HS-5 (cell line): ENCODE results near the gene ZFAND2A.
"Not testable (repeated sequence)": the region's sequence is repeated elsewhere in the genome, so short reads cannot be mapped to it uniquely, and the experiment has no call there.

ENCODE experiments used
- DNase-seq: peaks from one replicate; pipeline ENCODE4 v3.0.0-alpha.2; 2012; ENCODE audit warnings: low read depth

The ZFAND2A gene

GRCh38 chr7:1159891-1160669 is at the start of gene ZFAND2A:
TSS of gene ZFAND2A (minus strand) at chr7:1160196. CDS start at chr7:1158212, 1,984 bp downstream.
- peak; percentile 74 for DNase-seq

DNA sequence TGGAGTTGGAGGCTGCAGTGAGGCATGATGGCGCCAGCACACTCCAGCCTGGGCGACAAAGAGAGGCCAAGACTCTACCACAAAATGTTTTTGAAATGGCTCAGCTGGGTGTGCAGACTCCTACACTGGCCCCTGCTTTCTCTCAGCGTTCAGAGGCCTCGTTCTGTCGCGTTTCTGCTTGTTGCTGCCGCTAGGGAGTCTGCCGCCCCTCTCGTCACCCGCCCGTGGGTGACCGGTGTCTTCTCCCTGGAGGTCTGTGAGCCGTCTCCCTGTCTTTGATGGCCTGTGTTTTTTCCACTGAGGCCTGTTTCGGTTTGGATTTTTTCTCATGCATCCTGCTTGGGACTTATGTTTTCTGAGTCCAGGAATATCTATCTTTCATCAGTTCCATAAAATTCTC is 49.1 kb upstream of the ZFAND2A start:
- no peak for DNase-seq

- DNase-seq: not testable (repeated sequence)
Observed at GRCh38 chr7:1205742-1206141, 45.7 kb upstream of the ZFAND2A start.

DNA sequence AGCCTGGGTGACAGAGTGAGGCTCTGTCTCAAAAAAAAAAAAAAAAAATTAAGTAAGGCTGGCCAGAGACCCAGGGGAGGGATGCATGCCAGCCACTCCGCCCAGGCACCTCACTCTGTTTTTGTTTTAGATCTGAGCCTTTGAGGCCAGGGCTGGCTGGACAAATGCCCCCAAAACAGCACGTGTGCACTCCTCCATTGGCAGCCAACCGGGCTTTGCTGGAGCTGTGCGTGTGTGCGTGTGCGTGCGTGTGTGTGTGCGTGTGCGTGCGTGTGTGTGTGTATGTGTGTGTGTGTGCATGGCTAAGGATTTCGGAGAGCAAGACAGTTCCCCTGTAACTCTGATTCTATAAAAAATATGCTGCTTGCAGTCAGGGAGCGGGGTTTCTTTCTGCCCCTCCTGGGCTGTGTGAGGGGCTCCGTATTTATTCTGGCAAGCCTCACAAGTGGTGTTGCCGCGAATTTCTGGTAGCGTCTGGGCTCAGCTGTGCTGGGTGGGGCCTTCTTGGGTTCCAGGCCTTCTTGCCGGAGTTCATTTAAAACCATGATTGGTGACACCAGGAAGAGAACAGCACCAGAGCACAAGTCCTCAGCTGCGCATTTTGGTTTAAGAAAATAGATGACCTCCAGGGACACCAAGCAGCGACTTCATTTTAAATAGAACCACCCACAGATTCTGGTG is 44.6 kb upstream of the ZFAND2A start:
- DNase-seq: no peak

- not testable (repeated sequence) for DNase-seq
Observed at GRCh38 chr7:1202914-1203313, 42.9 kb upstream of the ZFAND2A start.

GRCh38 chr7:1201916-1202315 is 41.9 kb upstream of the ZFAND2A start:
- no peak for DNase-seq

DNA sequence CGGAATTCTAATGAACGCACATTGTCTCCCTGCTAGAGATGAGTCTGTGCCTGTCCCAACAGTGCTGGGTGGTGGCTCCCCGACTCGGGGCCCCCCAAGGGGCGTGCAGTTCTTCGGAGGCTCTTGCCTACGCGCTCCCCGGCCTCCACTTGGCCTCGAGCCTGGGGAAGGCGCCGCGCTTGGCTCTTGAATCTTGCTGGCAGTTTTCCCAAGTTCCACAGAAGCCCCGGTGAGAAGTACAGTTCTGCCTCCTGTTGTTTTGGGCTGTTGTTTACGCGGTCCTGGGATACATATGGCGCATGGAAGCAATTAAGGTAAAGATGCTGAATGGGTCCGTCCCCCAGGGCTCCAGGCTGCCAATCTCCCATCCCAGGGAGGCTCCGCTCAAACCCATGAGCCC is 40.0 kb upstream of the ZFAND2A start:
- DNase-seq: no peak

DNA sequence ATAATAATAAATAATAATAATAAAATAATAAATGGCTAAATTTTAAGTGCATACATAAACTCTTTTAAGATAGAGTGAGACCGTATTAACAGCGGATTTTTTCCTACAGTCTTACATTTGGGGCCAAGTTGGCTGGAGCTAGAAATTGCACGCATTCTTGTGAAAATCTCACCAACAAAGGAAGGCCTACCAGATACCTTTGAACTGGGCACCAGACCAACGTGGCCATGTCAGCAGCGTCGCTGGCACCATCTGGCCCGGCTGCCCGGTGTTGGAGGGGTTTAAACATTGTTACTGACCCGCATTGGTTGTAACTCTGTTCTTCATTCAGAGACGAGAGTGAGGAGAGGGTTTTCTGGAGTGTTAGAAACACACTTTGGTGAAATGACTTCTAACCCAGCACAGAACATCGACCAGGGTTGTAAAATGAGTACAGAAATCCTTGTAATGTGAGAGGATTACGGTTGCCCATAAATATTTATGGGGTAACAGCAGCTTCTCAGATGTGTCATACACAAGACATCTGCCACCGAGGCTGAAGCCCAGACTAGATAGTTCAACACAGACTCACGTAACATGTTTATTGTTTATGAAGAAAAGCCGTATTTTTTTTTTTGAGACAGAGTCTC is 38.1 kb upstream of the ZFAND2A start:
- peak; percentile 83 for DNase-seq

- DNase-seq: no peak
Observed at GRCh38 chr7:1196950-1197349, 37.0 kb upstream of the ZFAND2A start.

DNA sequence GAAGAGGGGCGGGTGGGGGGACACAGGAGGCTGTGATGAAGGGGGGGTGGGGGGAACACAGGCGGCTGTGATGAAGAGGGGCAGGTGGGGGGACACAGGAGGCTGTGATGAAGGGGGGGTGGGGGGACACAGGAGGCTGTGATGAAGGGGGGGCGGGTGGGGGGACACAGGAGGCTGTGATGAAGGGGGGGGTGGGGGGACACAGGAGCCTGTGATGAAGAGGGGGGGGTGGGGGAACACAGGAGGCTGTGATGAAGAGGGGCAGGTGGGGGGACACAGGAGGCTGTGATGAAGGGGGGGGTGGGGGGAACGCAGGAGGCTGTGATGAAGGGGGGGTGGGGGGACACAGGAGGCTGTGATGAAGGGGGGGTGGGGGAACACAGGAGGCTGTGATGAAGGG is 36.4 kb upstream of the ZFAND2A start:
- not testable (repeated sequence) for DNase-seq

GRCh38 chr7:1193593-1194424 is 33.8 kb upstream of the ZFAND2A start:
- DNase-seq: no peak

- peak; percentile 82 for DNase-seq
Observed at GRCh38 chr7:1192171-1192676, 32.2 kb upstream of the ZFAND2A start.

GRCh38 chr7:1189986-1190772 is 30.2 kb upstream of the ZFAND2A start:
- DNase-seq: no peak

DNA sequence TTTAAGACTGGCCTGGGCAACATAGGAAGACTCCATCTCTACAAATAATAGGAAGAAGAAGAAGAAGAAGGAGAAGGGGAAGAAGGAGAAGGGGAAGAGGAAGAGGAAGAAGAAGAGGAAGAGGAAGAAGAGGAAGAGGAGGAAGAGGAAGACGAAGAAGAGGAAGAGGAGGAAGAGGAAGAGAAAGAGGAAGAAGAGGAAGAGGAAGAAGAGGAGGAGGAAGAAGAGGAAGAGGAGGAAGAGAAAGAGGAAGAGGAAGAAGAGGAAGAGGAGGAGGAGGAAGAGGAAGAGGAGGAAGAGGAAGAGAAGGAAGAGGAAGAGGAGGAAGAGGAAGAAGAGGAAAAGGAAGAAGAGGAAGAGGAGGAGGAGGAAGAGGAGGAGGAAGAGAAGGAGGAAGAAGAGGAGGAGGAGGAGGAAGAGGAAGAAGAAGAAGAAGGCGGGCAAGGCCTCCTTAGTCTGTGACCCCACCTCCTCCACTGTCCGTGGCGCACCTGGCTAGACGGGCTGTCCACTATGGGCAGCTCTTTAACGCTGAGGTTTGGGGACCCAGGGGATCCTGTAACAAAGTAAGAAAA is 28.8 kb upstream of the ZFAND2A start:
- DNase-seq: no peak

- no peak for DNase-seq
Observed at GRCh38 chr7:1187127-1187526, 27.1 kb upstream of the ZFAND2A start.

GRCh38 chr7:1181640-1182039 is 21.6 kb upstream of the ZFAND2A start:
- no peak for DNase-seq

DNA sequence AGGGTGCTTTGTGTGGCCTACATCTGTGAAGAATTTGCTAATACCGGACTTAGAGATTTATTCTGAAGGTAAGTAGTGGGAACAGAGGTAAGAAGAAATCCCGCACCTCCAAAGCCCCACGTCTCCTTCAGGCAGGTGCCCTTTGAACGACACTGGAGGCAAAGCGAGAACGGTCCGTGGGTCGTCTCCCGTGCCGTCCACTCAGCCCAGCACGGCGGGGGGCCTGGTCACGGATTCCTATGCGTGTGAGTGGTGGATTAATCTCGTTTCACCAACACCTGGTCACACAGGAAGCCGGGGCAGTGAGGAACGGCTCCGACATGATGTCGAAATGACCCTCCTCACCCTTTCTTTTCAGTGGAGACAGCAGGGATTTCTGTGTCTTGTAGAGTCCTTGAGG is 21.0 kb upstream of the ZFAND2A start:
- no peak for DNase-seq

DNA sequence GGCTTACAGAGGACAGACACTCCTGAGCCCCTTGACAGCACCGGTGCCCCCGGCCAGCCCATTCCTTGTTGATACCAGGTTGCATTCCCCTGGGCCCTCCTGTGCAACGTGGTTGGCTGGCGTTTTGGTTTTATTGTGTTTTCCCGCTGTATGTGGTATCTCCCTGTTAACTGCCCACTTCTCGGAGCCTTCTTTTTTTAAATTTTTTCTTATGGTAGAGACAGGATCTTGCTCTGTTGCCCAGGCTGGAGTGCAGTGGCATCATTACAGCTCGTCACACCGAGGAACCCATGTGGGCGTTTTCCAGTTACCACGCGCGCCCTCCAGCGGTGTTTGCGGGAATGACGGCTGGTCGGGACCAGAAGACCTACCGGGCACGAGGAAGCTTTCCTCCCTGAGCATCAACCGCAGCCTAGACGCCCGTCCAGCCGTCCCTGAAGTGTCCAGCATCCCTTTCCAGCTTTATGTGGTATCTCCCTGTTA is 16.9 kb upstream of the ZFAND2A start:
- no peak for DNase-seq

- DNase-seq: no peak
Observed at GRCh38 chr7:1175967-1176851, 16.2 kb upstream of the ZFAND2A start.

DNA sequence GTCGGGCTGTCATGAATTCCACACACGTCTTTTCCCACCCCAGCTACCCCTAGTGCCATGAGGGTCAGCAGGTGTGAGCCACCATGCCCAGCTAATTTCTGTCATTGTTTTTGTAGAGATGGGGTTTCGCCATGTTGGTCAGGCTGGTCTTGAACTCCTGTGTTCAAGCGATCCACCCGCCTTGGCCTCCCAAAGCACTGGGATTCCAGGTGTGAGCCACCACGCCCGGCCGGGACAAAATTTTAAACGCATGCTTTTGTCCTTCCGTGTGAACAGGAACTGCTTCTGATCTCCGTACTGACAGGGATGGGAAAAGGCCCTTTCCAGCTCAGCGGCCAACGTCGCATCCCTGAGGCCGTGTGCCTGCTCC is 15.6 kb upstream of the ZFAND2A start:
- DNase-seq: no peak
